Common myeloid progenitor, CD34-positive (primary cell): Measurements from ENCODE around the gene IPCEF1.

Experiments
- CTCF ChIA-PET: fragments of 350-600 bp; sonication (Branson Sonifier 250); formaldehyde crosslinking; loops from one replicate; lab custom pipeline; 2021; ENCODE audit warnings: antibody characterized with exemption; lab: Charles Lee
- POLR2A ChIA-PET: fragments of 350-600 bp; sonication (Branson Sonifier 250); formaldehyde crosslinking; loops from one replicate; lab custom pipeline; 2021; ENCODE audit warnings: antibody characterized with exemption; lab: Charles Lee
- DNase-seq, 3 donors: peaks; one replicate each; pipeline versions ENCODE4 v3.0.0 to v3.0.0-alpha.2; 2013
- H3K27ac ChIP-seq, 2 experiments: 1 replicate in 1 of 2; 2 replicates in 1 of 2; pipeline ENCODE4 v1.7.0; 2013; ENCODE audit warnings: inconsistent platforms in 2 of 2, low read length in 2 of 2, mild to moderate bottlenecking in 2 of 2, low read depth in 1 of 2, moderate library complexity in 1 of 2; ENCODE audit not compliant: severe bottlenecking in 2 of 2, insufficient read depth in 1 of 2, poor library complexity in 1 of 2
- H3K27me3 ChIP-seq, 5 experiments: replicated peaks in 2 of 5; 1 replicate in 3 of 5; 2 replicates in 2 of 5; pipeline versions ENCODE4 v1.6.1 to v1.7.0; 2013; ENCODE audit warnings: low read length in 4 of 5, mild to moderate bottlenecking in 2 of 5, moderate library complexity in 2 of 5, inconsistent platforms in 1 of 5; ENCODE audit not compliant: insufficient read depth in 5 of 5, control insufficient read depth in 4 of 5
- H3K36me3 ChIP-seq, 4 experiments: 1 replicate in 2 of 4; 2 replicates in 2 of 4; pipeline versions ENCODE4 v1.6.1 to v1.7.0; 2013; ENCODE audit warnings: low read length in 3 of 4, control low read depth in 1 of 4, mild to moderate bottlenecking in 1 of 4; ENCODE audit not compliant: control insufficient read depth in 4 of 4, insufficient read depth in 4 of 4
- H3K4me1 ChIP-seq, 4 experiments: 1 replicate in 3 of 4; 2 replicates in 1 of 4; pipeline versions ENCODE4 v1.6.1 to v1.7.1; 2013; ENCODE audit warnings: low read length in 3 of 4, mild to moderate bottlenecking in 3 of 4, control low read depth in 1 of 4, inconsistent platforms in 1 of 4, moderate library complexity in 1 of 4; ENCODE audit not compliant: control insufficient read depth in 4 of 4, insufficient read depth in 4 of 4; ENCODE audit errors: control extremely low read depth in 1 of 4
- H3K4me3 ChIP-seq, 7 experiments: 1 replicate in 4 of 7; 2 replicates in 3 of 7; pipeline versions ENCODE4 v1.5.1 to v1.7.0; 2013; ENCODE audit warnings: mild to moderate bottlenecking in 7 of 7, low read length in 6 of 7, moderate library complexity in 6 of 7, inconsistent platforms in 2 of 7, low read depth in 2 of 7, control low read depth in 1 of 7; ENCODE audit not compliant: insufficient read depth in 4 of 7, control insufficient read depth in 1 of 7; ENCODE audit errors: extremely low read depth in 1 of 7
- H3K9me3 ChIP-seq, 5 experiments: 1 replicate in 4 of 5; 2 replicates in 1 of 5; pipeline versions ENCODE4 v1.6.1 to v1.7.1; 2013; ENCODE audit warnings: low read length in 4 of 5, mild to moderate bottlenecking in 2 of 5, inconsistent platforms in 1 of 5, low read depth in 1 of 5, moderate library complexity in 1 of 5; ENCODE audit not compliant: control insufficient read depth in 4 of 5, insufficient read depth in 2 of 5; ENCODE audit errors: control extremely low read depth in 1 of 5
- WGBS: methylation state at CpG from one replicate; pipeline ENCODE4 v1.1.5; 2013; ENCODE audit not compliant: insufficient coverage; 5-methylcytosine and 5-hydroxymethylcytosine counted together

Gene IPCEF1

GRCh38 chr6:154232013-154232910 lies 124.3 kb downstream of the IPCEF1 start:
- no peaks in the 10 kb centered on the region for H3K27me3 ChIP-seq
- DNase-seq, result peak in 2 of 3 donors; percentile 17 to 51
- POLR2A ChIA-PET, result no interaction called here
- H3K4me1 ChIP-seq, result peaks cover 0 to 25% (median 4%) of the 10 kb centered on the region in 4 experiments
- no peaks in the 10 kb centered on the region for H3K36me3 ChIP-seq
- H3K27ac ChIP-seq, result no peak overlapping the region
- no peaks in the 10 kb centered on the region for H3K9me3 ChIP-seq
- WGBS, result 83% methylated on average over 3 of the region's 7 CpGs
- no peak overlapping the region for H3K4me3 ChIP-seq
- CTCF ChIA-PET, result interaction anchor here (0.7 to 1.8 kb wide), 3 partner anchors 9 to 62 kb away, joined by 3 to 6 read pairs (median 5); no protein-coding TSS in a partner anchor

GRCh38 chr6:154230910-154231595 lies 125.5 kb downstream of the IPCEF1 start:
- ChIA-PET POLR2A (no interaction called here), CTCF (interaction anchor here (1.5 kb wide), 1 partner anchor 10 kb away, joined by 6 read pairs; no protein-coding TSS in a partner anchor)
- H3K4me1 ChIP-seq, result peaks cover 0 to 25% (median 4%) of the 10 kb centered on the region in 4 experiments
- H3K9me3 ChIP-seq, result no peaks in the 10 kb centered on the region
- H3K4me3 ChIP-seq, result no peak overlapping the region
- 100% methylated on average over 2 of the region's 5 CpGs for WGBS
- no peaks in the 10 kb centered on the region for H3K36me3 ChIP-seq
- H3K27me3 ChIP-seq, result no peaks in the 10 kb centered on the region
- no peak overlapping the region for H3K27ac ChIP-seq
- no peak for DNase-seq

- Histone ChIP-seq H3K4me1 (peaks cover 0 to 25% (median 4%) of the 10 kb centered on the region in 4 experiments), H3K4me3 (no peak overlapping the region), H3K9me3 (no peaks in the 10 kb centered on the region), H3K27ac (no peak overlapping the region), H3K27me3 (no peaks in the 10 kb centered on the region), H3K36me3 (no peaks in the 10 kb centered on the region)
- POLR2A ChIA-PET, result no interaction called here
- WGBS, result no CpG with 5 or more reads among the region's 3 CpGs
- CTCF ChIA-PET, result no interaction called here
- no peak for DNase-seq
Measured at GRCh38 chr6:154230393-154230792, 126.2 kb downstream of the IPCEF1 start.

GRCh38 chr6:154229786-154230185 lies 126.8 kb downstream of the IPCEF1 start:
- peak overlapping the region in 1 of 7 experiments; percentile 12 for H3K4me3 ChIP-seq
- DNase-seq, result peak in 2 of 3 donors; percentile 44 to 65
- no peak overlapping the region for H3K27ac ChIP-seq
- WGBS, result 80% methylated on average over 3 of the region's 6 CpGs
- POLR2A ChIA-PET, result no interaction called here
- H3K9me3 ChIP-seq, result no peaks in the 10 kb centered on the region
- H3K4me1 ChIP-seq, result peaks cover 0 to 25% (median 4%) of the 10 kb centered on the region in 4 experiments
- CTCF ChIA-PET, result no interaction called here
- H3K27me3 ChIP-seq, result no peaks in the 10 kb centered on the region
- no peaks in the 10 kb centered on the region for H3K36me3 ChIP-seq

- POLR2A ChIA-PET, result no interaction called here
- no peak for DNase-seq
- CTCF ChIA-PET, result no interaction called here
- 100% methylated on average over 1 of the region's 4 CpGs for WGBS
- H3K4me3 ChIP-seq, result no peak overlapping the region
- peaks cover 0 to 15% (median 2%) of the 10 kb centered on the region in 4 experiments for H3K4me1 ChIP-seq
- no peaks in the 10 kb centered on the region for H3K36me3 ChIP-seq
- no peaks in the 10 kb centered on the region for H3K27me3 ChIP-seq
- H3K9me3 ChIP-seq, result no peaks in the 10 kb centered on the region
- H3K27ac ChIP-seq, result no peak overlapping the region
Measured at GRCh38 chr6:154228521-154228905, 128.1 kb downstream of the IPCEF1 start.

GRCh38 chr6:154227862-154228520 lies 128.6 kb downstream of the IPCEF1 start:
- no peak overlapping the region for H3K27ac ChIP-seq
- no peaks in the 10 kb centered on the region for H3K27me3 ChIP-seq
- CTCF ChIA-PET, result no interaction called here
- WGBS, result 96% methylated on average over 6 of the region's 7 CpGs
- no peaks in the 10 kb centered on the region for H3K36me3 ChIP-seq
- H3K9me3 ChIP-seq, result no peaks in the 10 kb centered on the region
- H3K4me3 ChIP-seq, result no peak overlapping the region
- H3K4me1 ChIP-seq, result peaks cover 0 to 13% (median 2%) of the 10 kb centered on the region in 4 experiments
- no peak for DNase-seq
- POLR2A ChIA-PET, result no interaction called here
